SK-N-SH (cell line): Measurements from ENCODE around the gene ACTL8. TPM values are rescaled to one million over a fixed set of nuclear protein-coding genes. Genes with fewer than 3 reads are reported as not detected.

Experiments
- CTCF ChIA-PET: fragments of 300-600, 350-600 bp; formaldehyde crosslinking; extraction: SDS; loops from one replicate; lab custom pipeline; 2021; lab: Yijun Ruan, JAX
- POLR2A ChIA-PET: fragments of 350-600 bp; sonication (Branson Sonifier 250); formaldehyde crosslinking; extraction: SDS; loops from one replicate; lab custom pipeline; 2020; ENCODE audit warnings: antibody characterized with exemption, inconsistent platforms; lab: Yijun Ruan, JAX
- DNase-seq: peaks from one replicate; pipeline ENCODE4 v3.0.0; 2012
- H2AFZ ChIP-seq: fragments of 200-600 bp; sonication (generic); 2 replicates; pipeline ENCODE4 v1.8.1; 2016; ENCODE audit warnings: antibody characterized with exemption, mild to moderate bottlenecking, low read depth
- H3F3A ChIP-seq: fragments of 200-600 bp; sonication (generic); replicated peaks from 2 replicates; pipeline ENCODE3; 2016; ENCODE audit warnings: antibody characterized with exemption, mild to moderate bottlenecking; ENCODE audit not compliant: insufficient read depth
- H3K27ac ChIP-seq, 2 experiments: fragments of 200-500 bp in 1 of 2; fragments of 200-600 bp in 1 of 2; sonication (Bioruptor generic) in 1 of 2; sonication (generic), shearing (Covaris generic) in 1 of 2; 2 replicates each; pipeline versions ENCODE4 v1.5.1 to v1.6.1; 2014 to 2016; ENCODE audit warnings: low read depth in 2 of 2, inconsistent platforms in 1 of 2, low read length in 1 of 2, mild to moderate bottlenecking in 1 of 2, mixed read lengths in 1 of 2
- H3K27me3 ChIP-seq: fragments of 200-600 bp; sonication (generic), shearing (Covaris generic); 2 replicates; pipeline ENCODE4 v1.6.1; 2016; ENCODE audit warnings: mixed run types; ENCODE audit not compliant: insufficient read depth
- H3K36me3 ChIP-seq, 2 experiments: fragments of 200-500 bp in 1 of 2; fragments of 200-600 bp in 1 of 2; sonication (Bioruptor generic) in 1 of 2; sonication (generic) in 1 of 2; replicated peaks in 1 of 2; 2 replicates each; pipeline versions ENCODE3 to v1.5.1; 2014 to 2016; ENCODE audit warnings: low read length in 1 of 2, mild to moderate bottlenecking in 1 of 2; ENCODE audit not compliant: insufficient read depth in 2 of 2, control insufficient read depth in 1 of 2
- H3K4me1 ChIP-seq, 2 experiments: fragments of 200-500 bp in 1 of 2; fragments of 200-600 bp in 1 of 2; sonication (Bioruptor generic) in 1 of 2; sonication (generic), shearing (Covaris generic) in 1 of 2; 2 replicates each; pipeline versions ENCODE4 v1.5.1 to v1.6.1; 2014 to 2016; ENCODE audit warnings: low read depth in 1 of 2, low read length in 1 of 2, mixed run types in 1 of 2; ENCODE audit not compliant: insufficient read depth in 2 of 2, control insufficient read depth in 1 of 2
- H3K4me2 ChIP-seq: fragments of 200-600 bp; sonication (generic), shearing (Covaris generic); 2 replicates; pipeline ENCODE4 v1.6.1; 2017; ENCODE audit warnings: mixed run types
- H3K4me3 ChIP-seq, 2 experiments: fragments of 200-500 bp in 1 of 2; fragments of 200-600 bp in 1 of 2; sonication (Bioruptor generic) in 1 of 2; sonication (generic), shearing (Covaris generic) in 1 of 2; 2 replicates each; pipeline versions ENCODE4 v1.5.1 to v1.8.1; 2014 to 2016; ENCODE audit warnings: low read depth in 2 of 2, inconsistent platforms in 1 of 2, low read length in 1 of 2, mild to moderate bottlenecking in 1 of 2, mixed read lengths in 1 of 2, moderate library complexity in 1 of 2
- H3K79me2 ChIP-seq: fragments of 200-600 bp; sonication (generic); 2 replicates; pipeline ENCODE4 v1.8.1; 2017; ENCODE audit warnings: mild to moderate bottlenecking; ENCODE audit not compliant: insufficient read depth
- H3K9ac ChIP-seq: fragments of 200-600 bp; sonication (generic); 2 replicates; pipeline ENCODE4 v1.6.1; 2017; ENCODE audit warnings: mixed run types
- H3K9me2 ChIP-seq: fragments of 200-600 bp; sonication (generic); 2 replicates; pipeline ENCODE4 v1.6.1; 2017; ENCODE audit warnings: mixed run types
- H3K9me3 ChIP-seq: fragments of 200-600 bp; sonication (generic); 2 replicates; pipeline ENCODE4 v1.6.1; 2017; ENCODE audit warnings: mixed run types, mild to moderate bottlenecking, moderate library complexity
- H4K20me1 ChIP-seq: fragments of 200-600 bp; sonication (generic); 2 replicates; pipeline ENCODE4 v1.6.1; 2017; ENCODE audit warnings: mild to moderate bottlenecking, mixed run types; ENCODE audit not compliant: insufficient read depth
- FOXJ3 ChIP-seq: sonication (generic); formaldehyde crosslinking; IDR thresholded peaks from 2 replicates; pipeline ENCODE4 v1.5.1; 2020; ENCODE audit warnings: mild to moderate bottlenecking, missing genetic modification reagents
- USF1 ChIP-seq: IDR thresholded peaks from 2 replicates; pipeline ENCODE4 v1.4.0; 2012; ENCODE audit warnings: low read depth, borderline replicate concordance
- WGBS: methylation state at CpG from one replicate; pipeline ENCODE4 v1.1.6; 2017; ENCODE audit warnings: low lambda C conversion rate; 5-methylcytosine and 5-hydroxymethylcytosine counted together
- polyA plus RNA-seq, 3 experiments: library from polyadenylated mRNA; depleted of rRNA; stranded (reverse); fragments of >200 nt; gene quantifications; 2 replicates each; pipeline ENCODE4 v1.2.3, GENCODE V29; 2012

Gene ACTL8
- polyA plus RNA-seq, 1 of the 3 experiments (the other 2 are of a cell fraction): 0.05 TPM

GRCh38 chr1:17875882-17876280, 120.7 kb downstream of the ACTL8 start:
- Histone ChIP-seq H3K27me3 (no peaks in the 10 kb centered on the region), H3K9ac (no peak overlapping the region), H3K36me3 (no peaks in the 10 kb centered on the region), H3K4me2 (peak overlapping the region; percentile 21; the same call in 1 of the 2 replicates), H3K4me3 (no peak overlapping the region), H4K20me1 (no peaks in the 10 kb centered on the region), H3F3A (peaks cover 17% of the 10 kb centered on the region), H3K27ac (peak overlapping the region in 1 of 2 experiments; percentile 10; a peak in 2 of 4 replicates), H3K9me2 (no peaks in the 10 kb centered on the region), H2AFZ (peak overlapping the region; percentile 27; the same call in 1 of the 2 replicates), H3K9me3 (no peaks in the 10 kb centered on the region), H3K4me1 (peaks cover 24 to 27% of the 10 kb centered on the region in 2 experiments; a peak in 3 of 4 replicates), H3K79me2 (no peaks in the 10 kb centered on the region)
- DNase-seq: no peak
- ChIA-PET CTCF (interaction anchor here (0.7 to 2.5 kb wide), 4 partner anchors 10 to 276 kb away, joined by 3 to 6 read pairs (median 3); no protein-coding TSS in a partner anchor), POLR2A (no interaction called here)
- WGBS: 91% methylated on average over 4 of the region's 4 CpGs
- no peak for TF ChIP-seq FOXJ3
- TF ChIP-seq USF1: peak; percentile 58; the same call in 1 of the 2 replicates

Other genes starting within 250 kb of the ACTL8 start
- gene ARHGEF10L, start 215.6 kb upstream of the ACTL8 start, polyA plus RNA-seq (2012; rRNA removed): 12.5 and 12.6 TPM in 2 replicates